HuH-7.5 (cell line): ENCODE results near the gene ARID1B.

ENCODE experiments used
- DNase-seq: peaks from one replicate; pipeline ENCODE4 v3.0.0; 2011; ENCODE audit warnings: low spot score

The ARID1B gene

DNA sequence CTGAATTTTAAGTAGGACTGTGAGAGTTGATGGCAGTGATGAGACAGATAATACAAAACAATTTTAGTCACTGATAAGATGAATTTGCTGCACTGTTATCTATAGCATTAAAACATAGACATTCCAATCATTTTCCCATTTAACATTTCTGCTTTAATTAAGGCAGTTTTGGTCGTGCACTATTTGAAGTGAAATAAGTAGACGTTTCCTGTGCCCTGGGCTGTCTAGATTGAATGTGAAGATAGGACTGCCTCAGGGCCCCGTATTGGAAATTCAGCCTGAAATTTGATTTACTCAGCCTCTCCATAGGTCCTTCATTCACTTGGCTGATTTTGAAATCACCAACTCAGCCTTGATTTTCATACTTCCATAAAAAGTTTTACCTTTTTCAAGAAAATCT is 48.3 kb downstream of the ARID1B start:
- no peak for DNase-seq

- DNase-seq: no peak
Observed at GRCh38 chr6:156826290-156826955, 49.2 kb downstream of the ARID1B start.

DNA sequence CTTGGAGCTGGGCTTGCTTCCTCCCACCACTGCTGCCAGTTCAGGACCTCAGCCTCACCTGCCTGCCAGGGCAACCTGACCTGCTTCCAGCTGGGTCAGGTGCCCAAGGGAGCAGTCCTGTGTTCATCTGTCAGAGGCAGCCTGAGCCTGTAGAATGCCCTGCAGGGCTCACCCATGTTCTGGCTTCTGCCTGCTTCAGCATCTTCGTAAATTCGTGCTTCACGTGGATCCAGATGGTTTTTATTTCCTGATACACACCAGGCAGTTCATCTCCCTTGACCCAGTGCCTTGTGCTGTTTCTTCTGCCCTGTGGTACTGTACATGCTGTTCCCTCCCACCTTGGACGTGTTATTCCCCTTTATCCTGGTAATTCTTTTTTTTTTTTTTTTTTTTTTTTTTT is 50.2 kb downstream of the ARID1B start:
- DNase-seq: no peak

GRCh38 chr6:156828280-156828703 is 51.1 kb downstream of the ARID1B start:
- no peak for DNase-seq

DNA sequence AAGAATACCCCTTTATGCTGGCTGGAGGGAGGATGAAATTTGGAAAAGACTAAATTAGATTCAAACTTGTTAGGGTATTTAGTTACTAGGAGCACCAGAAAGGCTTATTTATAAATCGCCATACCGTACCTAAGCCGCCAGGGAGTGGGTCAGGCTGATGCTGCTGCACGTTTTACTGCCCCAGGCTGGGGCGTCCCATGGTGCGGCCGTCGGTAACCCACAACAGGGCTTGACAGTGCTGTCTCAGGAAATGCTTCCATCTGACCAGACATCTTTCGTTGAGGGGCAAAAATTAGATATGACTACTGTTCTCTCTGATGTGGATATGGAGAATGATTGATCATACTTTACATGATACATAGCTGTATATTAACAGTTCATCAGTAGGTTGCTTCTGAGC is 52.9 kb downstream of the ARID1B start:
- DNase-seq: no peak

GRCh38 chr6:156832231-156832647 is 55.1 kb downstream of the ARID1B start:
- no peak for DNase-seq

DNA sequence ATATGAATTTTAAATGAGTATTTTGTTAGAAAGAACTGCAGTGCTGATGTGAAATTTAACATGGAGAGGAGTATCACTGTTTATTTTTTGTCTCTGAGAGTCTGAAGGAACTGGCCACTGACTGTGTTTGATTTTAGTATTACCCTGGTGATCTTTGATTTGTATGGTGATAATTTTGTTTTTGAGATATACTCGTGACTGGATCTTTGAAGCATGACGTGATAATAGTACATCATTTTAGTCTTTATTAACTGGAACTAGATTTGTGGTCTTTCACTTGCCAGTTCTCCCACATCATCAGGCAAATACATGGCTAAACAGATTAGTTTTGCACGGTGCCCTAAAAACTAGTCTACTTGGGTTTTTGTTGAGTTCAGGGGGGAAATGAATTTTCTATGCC is 55.5 kb downstream of the ARID1B start:
- DNase-seq: no peak

GRCh38 chr6:156833755-156834154 is 56.6 kb downstream of the ARID1B start:
- no peak for DNase-seq

DNA sequence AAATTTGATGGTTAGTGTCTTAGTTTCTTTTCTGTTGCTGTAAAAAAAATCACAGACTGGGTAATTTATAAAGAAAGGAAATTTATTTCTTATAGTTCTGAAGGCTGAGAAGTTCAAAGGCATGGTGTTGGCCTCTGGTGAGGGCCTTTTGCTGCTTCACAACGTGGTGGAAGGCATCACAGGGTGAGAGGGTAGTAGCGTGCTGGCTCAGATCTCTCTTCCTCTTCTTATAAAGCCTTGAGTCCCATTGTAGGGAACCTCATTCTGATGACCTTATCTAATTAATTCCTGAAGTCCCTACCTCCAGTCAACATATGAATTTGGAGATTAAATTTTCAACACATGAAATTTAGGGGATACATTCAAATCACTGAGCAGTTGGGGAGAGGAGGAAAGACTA is 62.0 kb downstream of the ARID1B start:
- no peak for DNase-seq

DNA sequence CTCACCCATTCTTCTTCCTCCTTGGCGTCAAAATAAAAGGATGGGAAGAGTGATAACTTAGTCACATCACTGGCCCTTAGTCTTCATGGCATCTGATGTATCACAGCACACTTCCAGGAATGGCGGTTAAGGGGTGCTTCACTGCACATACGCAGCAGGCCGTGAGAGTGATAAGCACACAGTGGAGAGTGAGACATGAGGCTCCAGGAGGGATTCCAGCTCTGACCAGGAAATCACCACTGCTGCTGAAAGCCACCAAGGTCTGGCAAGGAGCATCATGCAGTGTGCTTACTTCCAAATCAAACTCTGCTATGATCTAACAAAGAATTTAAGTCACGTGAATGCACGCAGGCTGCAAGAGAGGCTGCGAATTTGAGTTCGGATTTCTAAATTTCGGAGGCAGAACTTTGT is 62.4 kb downstream of the ARID1B start:
- DNase-seq: no peak

- DNase-seq: no peak
Observed at GRCh38 chr6:156840136-156840535, 63.0 kb downstream of the ARID1B start.

GRCh38 chr6:156840606-156841005 is 63.4 kb downstream of the ARID1B start:
- DNase-seq: no peak

DNA sequence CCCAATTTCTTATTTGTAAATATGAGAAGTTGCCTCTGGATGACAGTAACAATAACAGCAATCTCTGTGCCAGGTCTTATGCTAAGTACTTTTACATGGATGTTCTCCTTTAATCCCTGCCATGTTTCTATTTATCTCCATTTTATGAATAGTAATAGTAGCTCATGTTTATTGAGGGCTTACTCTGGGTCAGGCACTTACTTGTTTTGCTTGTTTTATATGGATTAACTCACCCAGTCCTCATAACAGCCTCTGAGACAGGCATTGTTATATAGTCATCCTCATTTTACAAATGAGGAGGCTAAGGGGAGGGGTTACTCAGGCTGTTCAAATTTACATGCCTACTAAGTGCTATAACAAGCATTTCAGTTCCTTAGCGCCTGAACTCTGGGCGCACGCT is 64.3 kb downstream of the ARID1B start:
- DNase-seq: no peak

- no peak for DNase-seq
Observed at GRCh38 chr6:156842598-156843250, 65.5 kb downstream of the ARID1B start.

DNA sequence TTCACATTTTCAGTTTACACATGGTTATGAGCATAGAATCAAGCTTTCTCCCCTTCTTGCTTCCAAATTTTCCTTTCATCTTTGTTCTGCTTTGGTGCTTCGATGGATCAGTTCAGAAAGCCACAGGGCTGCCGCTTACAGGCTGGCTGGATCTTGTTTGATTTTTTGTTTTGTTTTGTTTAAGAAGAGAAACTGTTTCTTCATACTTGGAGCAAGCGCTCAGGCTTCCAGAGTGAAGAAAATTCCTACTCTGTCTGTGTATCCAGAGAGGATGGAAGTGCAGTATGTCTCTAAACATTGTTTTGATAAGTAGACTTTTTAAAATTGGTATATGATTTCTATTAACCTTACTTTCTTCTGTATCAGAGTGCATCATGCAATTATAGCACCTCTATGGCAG is 66.9 kb downstream of the ARID1B start:
- DNase-seq: no peak

- no peak for DNase-seq
Observed at GRCh38 chr6:156845454-156846155, 68.4 kb downstream of the ARID1B start.

DNA sequence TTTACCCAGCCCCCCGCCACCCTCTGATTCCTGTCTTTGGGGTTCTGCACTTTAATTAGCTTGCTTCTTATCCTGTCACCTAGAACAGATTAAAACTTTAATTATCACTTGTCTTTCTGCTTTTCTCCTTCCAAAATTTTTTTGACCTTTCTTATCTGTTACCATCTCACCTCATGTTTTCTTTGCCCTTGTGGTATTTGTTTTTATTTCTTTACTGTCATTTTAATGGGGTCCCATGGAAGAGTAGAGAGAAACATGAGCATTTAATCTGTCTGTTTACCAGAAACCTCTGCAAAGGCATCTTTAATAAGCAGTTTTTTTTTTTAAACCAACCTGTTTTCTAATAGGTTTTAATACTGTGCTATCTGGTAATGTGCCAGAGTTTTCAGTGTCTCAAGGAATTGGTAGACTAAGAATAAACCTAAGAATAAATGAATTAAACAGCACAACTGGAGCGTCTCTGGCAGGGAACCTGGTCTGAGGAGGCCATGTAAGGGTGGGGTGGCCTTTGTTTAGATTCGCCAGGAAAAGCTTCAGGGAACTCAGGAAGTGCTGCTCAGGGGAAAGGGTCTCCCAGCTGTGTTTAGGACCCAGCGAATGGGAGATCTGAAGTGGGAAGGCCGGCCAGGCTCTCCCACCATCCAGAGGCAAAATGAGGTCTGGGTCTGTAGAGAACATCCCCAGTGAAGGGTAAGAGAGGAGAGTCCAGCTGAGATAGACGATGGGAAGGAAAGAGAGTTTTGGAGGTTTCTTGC is 69.8 kb downstream of the ARID1B start:
- DNase-seq: no peak

- no peak for DNase-seq
Observed at GRCh38 chr6:156848123-156848522, 70.9 kb downstream of the ARID1B start.

GRCh38 chr6:156848533-156848932 is 71.4 kb downstream of the ARID1B start:
- no peak for DNase-seq

GRCh38 chr6:156849806-156850205 is 72.6 kb downstream of the ARID1B start:
- no peak for DNase-seq

DNA sequence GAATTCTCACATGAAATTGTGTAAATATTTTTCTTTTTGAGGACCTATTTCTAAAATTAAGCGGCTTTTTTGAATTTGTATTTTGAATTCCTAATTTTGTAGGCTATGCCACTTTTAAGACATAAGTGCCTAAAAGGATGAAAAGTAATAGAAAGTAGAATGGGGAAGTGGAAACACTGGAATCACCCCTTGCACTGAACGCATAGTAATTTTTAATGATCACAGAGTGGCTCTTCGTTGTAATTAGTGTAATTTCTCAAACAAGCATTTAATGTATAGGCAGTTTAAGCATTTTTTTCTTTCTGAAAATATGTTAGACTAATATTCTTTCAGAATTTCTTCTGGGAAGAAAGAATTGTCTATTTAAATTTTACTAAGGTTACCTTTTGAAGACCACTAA is 73.2 kb downstream of the ARID1B start:
- no peak for DNase-seq

GRCh38 chr6:156851454-156851921 is 74.3 kb downstream of the ARID1B start:
- no peak for DNase-seq
